OCI-LY7 (cell line): ENCODE results near the gene SP1. TPM values are rescaled to one million over a fixed set of nuclear protein-coding genes. Genes with fewer than 3 reads are reported as not detected.
A peak's percentile ranks its signal among the peaks of the same experiment; 100 is the strongest.

ENCODE experiments used
- BruUV-seq: library from RNA; stranded (reverse); fragments of 400-500 nt; replicated peaks from 2 replicates; lab custom pipeline; 2021; lab: Mats Ljungman, UMichigan
- CTCF ChIA-PET: fragments of 300-600 bp; sonication (Branson Sonifier 250); formaldehyde crosslinking; loops from one replicate; lab custom pipeline; 2022; ENCODE audit warnings: antibody characterized with exemption; ENCODE audit not compliant: unreplicated experiment; lab: Charles Lee
- POLR2A ChIA-PET: fragments of 300-600 bp; sonication (Branson Sonifier 250); formaldehyde crosslinking; loops from one replicate; lab custom pipeline; 2022; ENCODE audit warnings: antibody characterized with exemption; lab: Charles Lee
- DNase-seq: peaks from one replicate; pipeline ENCODE4 v3.0.0-alpha.2; 2015; ENCODE audit warnings: low spot score
- H2AFZ ChIP-seq: fragments of 200-600 bp; sonication (generic), shearing (Covaris generic); 2 replicates; pipeline ENCODE4 v1.6.1; 2014; ENCODE audit warnings: mild to moderate bottlenecking, antibody characterized with exemption, low read length, moderate library complexity
- H3K27ac ChIP-seq: fragments of 200-600 bp; sonication (generic); 2 replicates; pipeline ENCODE4 v1.5.1; 2014; ENCODE audit warnings: mixed run types, low read depth, mild to moderate bottlenecking, moderate library complexity, low read length, inconsistent platforms; ENCODE audit not compliant: poor library complexity, severe bottlenecking
- H3K36me3 ChIP-seq: fragments of 200-600 bp; sonication (generic); 2 replicates; pipeline ENCODE4 v1.6.1; 2014; ENCODE audit warnings: mild to moderate bottlenecking, antibody characterized with exemption, low read length, moderate library complexity, mixed read lengths; ENCODE audit not compliant: insufficient read depth
- H3K4me1 ChIP-seq: fragments of 200-600 bp; sonication (generic); 2 replicates; pipeline ENCODE4 v1.5.1; 2014; ENCODE audit warnings: mild to moderate bottlenecking, low read length; ENCODE audit not compliant: insufficient read depth, poor library complexity, severe bottlenecking
- H3K4me2 ChIP-seq: fragments of 200-600 bp; sonication (generic); 2 replicates; pipeline ENCODE4 v1.6.1; 2014; ENCODE audit warnings: mild to moderate bottlenecking, low read length
- H3K4me3 ChIP-seq: fragments of 200-600 bp; sonication (generic); 2 replicates; pipeline ENCODE4 v1.5.1; 2014; ENCODE audit warnings: mild to moderate bottlenecking, low read depth, low read length; ENCODE audit not compliant: poor library complexity, severe bottlenecking
- H3K79me2 ChIP-seq: fragments of 200-600 bp; sonication (generic); 2 replicates; pipeline ENCODE4 v1.6.1; 2016; ENCODE audit warnings: low read depth, mild to moderate bottlenecking, low read length, moderate library complexity, mixed read lengths; ENCODE audit not compliant: insufficient read depth
- H3K9me2 ChIP-seq: fragments of 200-600 bp; sonication (generic); 2 replicates; pipeline ENCODE4 v1.6.1; 2016; ENCODE audit warnings: mild to moderate bottlenecking, low read length, mixed read lengths; ENCODE audit not compliant: insufficient read depth
- H3K9me3 ChIP-seq: fragments of 200-600 bp; sonication (generic); 2 replicates; pipeline ENCODE4 v1.6.1; 2014; ENCODE audit warnings: mild to moderate bottlenecking, mixed run types, low read length, mixed read lengths
- H4K20me1 ChIP-seq: fragments of 200-600 bp; sonication (generic); 2 replicates; pipeline ENCODE4 v1.6.1; 2014; ENCODE audit warnings: mild to moderate bottlenecking, antibody characterized with exemption, low read length, moderate library complexity, mixed read lengths; ENCODE audit not compliant: insufficient read depth
- CTCF ChIP-seq: fragments of 200-600 bp; sonication (generic); conservative IDR thresholded peaks from 2 replicates; pipeline ENCODE4 v1.5.1; 2014; ENCODE audit warnings: mild to moderate bottlenecking, antibody characterized with exemption, low read length, moderate library complexity, mixed read lengths
- EZH2phosphoT487 ChIP-seq: fragments of 200-600 bp; sonication (generic); IDR thresholded peaks from 2 replicates; pipeline ENCODE4 v1.6.1; 2018; ENCODE audit warnings: low read depth, borderline replicate concordance, mild to moderate bottlenecking, mixed run types, antibody characterized with exemption, low read length, moderate library complexity, mixed read lengths
- intact Hi-C: fragments of 100-400 bp; cut with micrococcal nuclease; formaldehyde crosslinking; loops from one replicate; pipeline ENCODE4 v1.10.0; 2022; ENCODE audit not compliant: unreplicated experiment
- total RNA-seq, 2 experiments: library from RNA; depleted of rRNA in 1 of 2; stranded (reverse); fragments of >200 nt in 1 of 2; shearing (Covaris generic) in 1 of 2; gene quantifications; 2 replicates each; pipeline ENCODE4 v1.2.3, GENCODE V29; 2014 to 2022

The SP1 gene
- total RNA-seq, 2 experiments from 2014 or later, result 58.9 to 83.9 TPM

- Histone ChIP-seq H2AFZ (no peak overlapping the region), H3K9me2 (no peaks in the 10 kb centered on the region), H3K9me3 (no peaks in the 10 kb centered on the region), H3K27ac (peak overlapping the region; percentile 82), H3K4me3 (peak overlapping the region; percentile 96), H4K20me1 (peaks cover 36% of the 10 kb centered on the region), H3K79me2 (peaks cover 53% of the 10 kb centered on the region), H3K36me3 (peaks cover 65% of the 10 kb centered on the region), H3K4me2 (peak overlapping the region; percentile 98), H3K4me1 (peaks cover 19% of the 10 kb centered on the region)
- TF ChIP-seq EZH2phosphoT487 (no peak), CTCF (peak; percentile 79)
- POLR2A ChIA-PET, result interaction anchor here (0.7 kb wide), 2 partner anchors 11 to 104 kb away, joined by 3 to 5 read pairs; no protein-coding TSS in a partner anchor
- DNase-seq, result peak; percentile 84
- CTCF ChIA-PET, result no interaction called here
- BruUV-seq, result no TSS peak
- intact Hi-C loops, result loop anchor here (1.0 kb wide), 1 partner anchor 47 kb away; the partner anchor contains the start of gene MAP3K12
These were observed 72.4 kb downstream of the SP1 start for GRCh38 chr12:53452159-53453077.

GRCh38 chr12:53453953-53454640 is 74.1 kb downstream of the SP1 start:
- Histone ChIP-seq H4K20me1 (peaks cover 36% of the 10 kb centered on the region), H3K9me2 (no peaks in the 10 kb centered on the region), H2AFZ (no peak overlapping the region), H3K4me1 (peaks cover 19% of the 10 kb centered on the region), H3K79me2 (peaks cover 67% of the 10 kb centered on the region), H3K36me3 (peaks cover 68% of the 10 kb centered on the region), H3K9me3 (no peaks in the 10 kb centered on the region), H3K27ac (peak overlapping the region; percentile 22), H3K4me2 (peak overlapping the region; percentile 98), H3K4me3 (peak overlapping the region; percentile 96)
- no TSS peak for BruUV-seq
- CTCF ChIA-PET, result interaction anchor here (0.5 to 0.9 kb wide), 2 partner anchors 22 to 598 kb away, joined by 3 read pairs; no protein-coding TSS in a partner anchor
- POLR2A ChIA-PET, result interaction anchor here (0.6 to 0.7 kb wide), 3 partner anchors 11 to 278 kb away, joined by 3 to 4 read pairs (median 3); no protein-coding TSS in a partner anchor
- DNase-seq, result no peak
- TF ChIP-seq EZH2phosphoT487 (no peak), CTCF (no peak)
- intact Hi-C loops, result no loop called here
